ENCODE results near the gene VEGFA.

Gene VEGFA

DNA sequence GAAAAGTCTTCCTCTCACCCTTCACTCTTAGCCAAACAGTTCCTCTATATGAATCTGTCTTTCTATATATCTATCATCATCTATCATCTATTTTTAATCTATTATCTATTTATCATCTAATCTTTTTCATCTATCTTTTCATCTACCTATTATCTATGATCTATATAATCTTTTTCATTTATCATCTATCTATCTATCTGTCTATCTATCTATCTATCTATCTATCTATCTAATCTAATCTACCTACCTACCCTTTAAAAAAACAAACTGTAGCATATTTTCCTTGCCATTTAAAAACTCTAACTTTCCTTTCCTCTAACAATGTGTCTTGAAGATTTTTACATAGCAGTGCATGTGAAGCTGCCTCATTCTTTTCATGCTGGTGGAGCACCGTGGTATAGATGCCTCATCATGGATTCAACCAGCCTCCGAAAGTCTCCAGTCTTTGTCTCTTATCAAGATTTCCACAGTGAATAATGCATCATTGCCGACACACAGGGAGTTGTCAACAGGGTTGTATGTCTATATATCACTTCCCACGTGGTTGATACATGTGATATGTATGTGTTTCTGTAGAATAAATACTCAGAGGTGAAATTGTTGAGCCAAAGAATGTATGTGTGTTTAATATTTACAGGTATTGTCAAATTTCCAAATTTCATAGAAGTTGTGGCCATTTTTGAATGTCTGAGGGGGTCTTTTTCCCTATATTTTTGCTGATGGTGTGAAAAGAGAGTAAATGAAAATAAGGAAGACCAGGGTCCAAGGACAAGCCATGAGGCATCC is 51.3 kb downstream of the VEGFA start:
- Histone ChIP-seq H3K4me3 (replicated peaks; ENCODE audit: insufficient read depth, low read length) (no peak overlapping the region), H3K27ac (replicated peaks) (no peak overlapping the region), H3K27me3 (ENCODE audit: insufficient read depth, poor library complexity, severe bottlenecking) (no peaks in the 10 kb centered on the region)
- TF ChIP-seq, protein P1, sequence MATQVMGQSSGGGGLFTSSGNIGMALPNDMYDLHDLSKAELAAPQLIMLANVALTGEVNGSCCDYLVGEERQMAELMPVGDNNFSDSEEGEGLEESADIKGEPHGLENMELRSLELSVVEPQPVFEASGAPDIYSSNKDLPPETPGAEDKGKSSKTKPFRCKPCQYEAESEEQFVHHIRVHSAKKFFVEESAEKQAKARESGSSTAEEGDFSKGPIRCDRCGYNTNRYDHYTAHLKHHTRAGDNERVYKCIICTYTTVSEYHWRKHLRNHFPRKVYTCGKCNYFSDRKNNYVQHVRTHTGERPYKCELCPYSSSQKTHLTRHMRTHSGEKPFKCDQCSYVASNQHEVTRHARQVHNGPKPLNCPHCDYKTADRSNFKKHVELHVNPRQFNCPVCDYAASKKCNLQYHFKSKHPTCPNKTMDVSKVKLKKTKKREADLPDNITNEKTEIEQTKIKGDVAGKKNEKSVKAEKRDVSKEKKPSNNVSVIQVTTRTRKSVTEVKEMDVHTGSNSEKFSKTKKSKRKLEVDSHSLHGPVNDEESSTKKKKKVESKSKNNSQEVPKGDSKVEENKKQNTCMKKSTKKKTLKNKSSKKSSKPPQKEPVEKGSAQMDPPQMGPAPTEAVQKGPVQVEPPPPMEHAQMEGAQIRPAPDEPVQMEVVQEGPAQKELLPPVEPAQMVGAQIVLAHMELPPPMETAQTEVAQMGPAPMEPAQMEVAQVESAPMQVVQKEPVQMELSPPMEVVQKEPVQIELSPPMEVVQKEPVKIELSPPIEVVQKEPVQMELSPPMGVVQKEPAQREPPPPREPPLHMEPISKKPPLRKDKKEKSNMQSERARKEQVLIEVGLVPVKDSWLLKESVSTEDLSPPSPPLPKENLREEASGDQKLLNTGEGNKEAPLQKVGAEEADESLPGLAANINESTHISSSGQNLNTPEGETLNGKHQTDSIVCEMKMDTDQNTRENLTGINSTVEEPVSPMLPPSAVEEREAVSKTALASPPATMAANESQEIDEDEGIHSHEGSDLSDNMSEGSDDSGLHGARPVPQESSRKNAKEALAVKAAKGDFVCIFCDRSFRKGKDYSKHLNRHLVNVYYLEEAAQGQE (IDR thresholded peaks at IDR 0.05; ENCODE audit: insufficient replicate concordance, low read depth), result no peak
- TF ChIP-seq GABPA (IDR thresholded peaks at IDR 0.05; ENCODE audit: low read depth) (no peak), SPI1 (IDR thresholded peaks at IDR 0.05; ENCODE audit: borderline replicate concordance, low read depth) (no peak), POLR2AphosphoS5 (IDR thresholded peaks at IDR 0.05; ENCODE audit: low read depth) (no peak)
- TF ChIP-seq, protein P2, sequence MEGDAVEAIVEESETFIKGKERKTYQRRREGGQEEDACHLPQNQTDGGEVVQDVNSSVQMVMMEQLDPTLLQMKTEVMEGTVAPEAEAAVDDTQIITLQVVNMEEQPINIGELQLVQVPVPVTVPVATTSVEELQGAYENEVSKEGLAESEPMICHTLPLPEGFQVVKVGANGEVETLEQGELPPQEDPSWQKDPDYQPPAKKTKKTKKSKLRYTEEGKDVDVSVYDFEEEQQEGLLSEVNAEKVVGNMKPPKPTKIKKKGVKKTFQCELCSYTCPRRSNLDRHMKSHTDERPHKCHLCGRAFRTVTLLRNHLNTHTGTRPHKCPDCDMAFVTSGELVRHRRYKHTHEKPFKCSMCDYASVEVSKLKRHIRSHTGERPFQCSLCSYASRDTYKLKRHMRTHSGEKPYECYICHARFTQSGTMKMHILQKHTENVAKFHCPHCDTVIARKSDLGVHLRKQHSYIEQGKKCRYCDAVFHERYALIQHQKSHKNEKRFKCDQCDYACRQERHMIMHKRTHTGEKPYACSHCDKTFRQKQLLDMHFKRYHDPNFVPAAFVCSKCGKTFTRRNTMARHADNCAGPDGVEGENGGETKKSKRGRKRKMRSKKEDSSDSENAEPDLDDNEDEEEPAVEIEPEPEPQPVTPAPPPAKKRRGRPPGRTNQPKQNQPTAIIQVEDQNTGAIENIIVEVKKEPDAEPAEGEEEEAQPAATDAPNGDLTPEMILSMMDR (IDR thresholded peaks at IDR 0.05; ENCODE audit: insufficient read depth, low read length), result no peak
- DNase-seq (ENCODE audit: low read depth in 1 of 2, low spot score in 1 of 2), result no peak

DNA sequence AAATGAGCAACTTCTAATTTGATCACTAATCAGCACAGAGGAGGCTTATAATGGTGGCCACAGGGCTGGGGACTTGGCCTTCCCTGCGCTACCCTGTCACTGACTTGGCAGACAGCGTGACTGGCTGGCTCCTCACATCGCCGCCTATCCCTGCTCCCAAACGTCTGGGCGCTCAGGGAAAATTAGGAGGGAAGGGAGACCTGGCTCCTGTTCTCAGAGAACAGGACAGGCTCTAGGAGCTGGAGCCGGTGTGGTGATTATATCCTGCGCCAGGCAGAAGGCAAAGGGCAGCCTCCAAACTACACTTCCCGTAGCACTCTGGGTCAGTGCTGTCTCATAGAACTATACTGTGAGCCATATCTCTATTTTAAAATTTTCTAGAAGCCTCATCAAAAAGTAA is 53.4 kb downstream of the VEGFA start:
- Histone ChIP-seq H3K4me3 (replicated peaks; ENCODE audit: insufficient read depth, low read length) (no peak overlapping the region), H3K27me3 (ENCODE audit: insufficient read depth, poor library complexity, severe bottlenecking) (no peaks in the 10 kb centered on the region), H3K27ac (replicated peaks) (no peak overlapping the region)
- no peak for TF ChIP-seq POLR2AphosphoS5 (IDR thresholded peaks at IDR 0.05; ENCODE audit: low read depth)
- TF ChIP-seq SPI1 (IDR thresholded peaks at IDR 0.05; ENCODE audit: borderline replicate concordance, low read depth), result no peak
- TF ChIP-seq, protein P2 (IDR thresholded peaks at IDR 0.05; ENCODE audit: insufficient read depth, low read length), result no peak
- no peak for DNase-seq (ENCODE audit: low read depth in 1 of 2, low spot score in 1 of 2)

DNA sequence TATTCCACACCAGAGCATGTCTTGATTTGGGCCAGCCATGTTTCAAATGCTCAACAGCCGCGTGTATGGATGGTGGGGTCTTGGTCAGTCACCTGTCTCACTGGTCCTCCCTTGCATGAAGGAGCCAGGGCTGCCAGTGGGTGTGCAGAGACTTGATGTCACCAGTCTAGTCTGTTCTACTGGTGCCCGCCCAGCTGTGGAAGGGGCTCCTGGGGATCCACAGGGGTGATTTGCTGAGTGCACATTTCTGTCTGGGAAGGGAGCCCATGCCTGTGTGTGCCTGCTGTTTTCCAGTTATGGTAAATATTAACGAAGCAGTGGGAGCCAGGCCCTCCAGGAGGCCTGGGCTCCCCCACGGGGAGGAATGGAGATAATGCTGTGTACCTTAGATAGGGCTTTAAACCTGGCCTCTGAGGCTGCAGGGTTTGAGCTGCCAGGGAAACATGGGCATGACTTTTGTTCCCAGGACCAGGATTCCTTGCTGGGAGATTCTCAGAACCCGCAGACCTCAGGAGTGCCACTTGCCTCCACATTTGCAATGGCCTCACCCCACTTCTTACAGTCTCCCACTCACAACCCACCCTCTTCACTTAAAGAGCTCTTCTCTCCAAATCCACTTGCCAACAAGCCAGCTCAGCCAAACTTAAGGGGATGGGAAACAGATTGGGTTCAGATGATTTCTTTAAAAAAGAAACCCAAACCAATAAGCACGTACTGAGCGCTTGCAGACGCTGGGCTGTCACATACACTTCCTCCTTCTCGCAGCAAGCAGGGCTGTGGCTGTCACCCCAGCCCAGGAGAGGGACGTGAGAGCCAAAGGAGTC is 54.1 kb downstream of the VEGFA start:
- peak in 1 of 2 experiments; percentile 61 for DNase-seq (ENCODE audit: low read depth in 1 of 2, low spot score in 1 of 2)
- no peak overlapping the region for H3K4me3 ChIP-seq (replicated peaks; ENCODE audit: insufficient read depth, low read length)
- TF ChIP-seq SPI1 (IDR thresholded peaks at IDR 0.05; ENCODE audit: borderline replicate concordance, low read depth), result peak; percentile 93
- TF ChIP-seq, protein P2 (IDR thresholded peaks at IDR 0.05; ENCODE audit: insufficient read depth, low read length), result no peak
- H3K27me3 ChIP-seq (ENCODE audit: insufficient read depth, poor library complexity, severe bottlenecking), result no peaks in the 10 kb centered on the region
- H3K27ac ChIP-seq (replicated peaks), result no peak overlapping the region

DNA sequence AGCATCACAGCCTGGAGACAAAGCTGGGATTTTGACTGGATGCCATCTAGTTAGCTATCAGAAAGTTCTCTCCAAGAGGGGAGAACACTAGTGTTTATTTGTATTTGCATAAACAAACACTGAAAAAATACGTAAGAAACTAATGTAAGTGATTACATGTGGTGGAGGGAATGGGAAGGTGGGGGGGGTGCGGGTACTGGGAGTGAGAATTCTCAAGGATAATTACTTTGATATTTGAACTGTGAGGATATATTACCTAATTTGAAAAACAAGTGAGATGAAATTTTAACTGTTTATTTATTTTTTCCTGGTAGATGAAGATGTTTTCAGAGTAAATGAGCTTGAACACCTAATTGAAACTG is 54.7 kb downstream of the VEGFA start:
- DNase-seq (ENCODE audit: low read depth in 1 of 2, low spot score in 1 of 2), result no peak
- Histone ChIP-seq H3K4me3 (replicated peaks; ENCODE audit: insufficient read depth, low read length) (no peak overlapping the region), H3K27me3 (ENCODE audit: insufficient read depth, poor library complexity, severe bottlenecking) (no peaks in the 10 kb centered on the region), H3K27ac (replicated peaks) (no peak overlapping the region)
- TF ChIP-seq GABPA (IDR thresholded peaks at IDR 0.05; ENCODE audit: low read depth) (no peak), POLR2AphosphoS5 (IDR thresholded peaks at IDR 0.05; ENCODE audit: low read depth) (no peak), SPI1 (IDR thresholded peaks at IDR 0.05; ENCODE audit: borderline replicate concordance, low read depth) (no peak)
- TF ChIP-seq, protein P1 (IDR thresholded peaks at IDR 0.05; ENCODE audit: insufficient replicate concordance, low read depth), result no peak
- TF ChIP-seq, protein P2 (IDR thresholded peaks at IDR 0.05; ENCODE audit: insufficient read depth, low read length), result no peak

Measured in HL-60 (cell line).